Measurements from ENCODE around the gene PALB2.

The PALB2 gene

GRCh38 chr16:23640931-23641765 lies at the start of gene PALB2, which contains the start of gene DCTN5:
Gene PALB2, minus strand, starts transcription at chr16:23641310. Its CDS starts 153 bp downstream, at chr16:23641157.
Gene DCTN5, plus strand, starts transcription at chr16:23641466. Its CDS starts 77 bp downstream, at chr16:23641543.
- DNase-seq (ENCODE audit: low spot score): peak; percentile 95

GRCh38 chr16:23689442-23690187 lies 48.5 kb upstream of the PALB2 start:
- DNase-seq (ENCODE audit: low spot score): no peak

GRCh38 chr16:23687034-23687808 lies 46.1 kb upstream of the PALB2 start:
- no peak for DNase-seq (ENCODE audit: low spot score)

- no peak for DNase-seq (ENCODE audit: low spot score)
These were observed 42.4 kb upstream of the PALB2 start for GRCh38 chr16:23683487-23683886.

- no peak for DNase-seq (ENCODE audit: low spot score)
These were observed 41.1 kb upstream of the PALB2 start for GRCh38 chr16:23682181-23682580.

GRCh38 chr16:23679986-23680336 lies 38.9 kb upstream of the PALB2 start:
- DNase-seq (ENCODE audit: low spot score): no peak

GRCh38 chr16:23679274-23679985 lies 38.3 kb upstream of the PALB2 start:
- peak; percentile 42 for DNase-seq (ENCODE audit: low spot score)

GRCh38 chr16:23678430-23679273 lies 37.5 kb upstream of the PALB2 start, which contains the start of gene PLK1:
Gene PLK1, plus strand, starts transcription at chr16:23678889. Its CDS starts 44 bp downstream, at chr16:23678933.
- peak; percentile 92 for DNase-seq (ENCODE audit: low spot score)

GRCh38 chr16:23676924-23677480 lies 35.9 kb upstream of the PALB2 start:
- DNase-seq (ENCODE audit: low spot score): no peak

GRCh38 chr16:23673971-23674614 lies 33.0 kb upstream of the PALB2 start:
- no peak for DNase-seq (ENCODE audit: low spot score)

- DNase-seq (ENCODE audit: low spot score): peak; percentile 34
These were observed 29.1 kb upstream of the PALB2 start for GRCh38 chr16:23670137-23670776.

GRCh38 chr16:23668873-23669272 lies 27.8 kb upstream of the PALB2 start:
- no peak for DNase-seq (ENCODE audit: low spot score)

GRCh38 chr16:23668225-23668624 lies 27.1 kb upstream of the PALB2 start:
- DNase-seq (ENCODE audit: low spot score): no peak

GRCh38 chr16:23667355-23667659 lies 26.2 kb upstream of the PALB2 start:
- no peak for DNase-seq (ENCODE audit: low spot score)

- DNase-seq (ENCODE audit: low spot score): no peak
These were observed 25.7 kb upstream of the PALB2 start for GRCh38 chr16:23666571-23667354.

- DNase-seq (ENCODE audit: low spot score): no peak
These were observed 22.8 kb upstream of the PALB2 start for GRCh38 chr16:23663918-23664317.

- DNase-seq (ENCODE audit: low spot score): no peak
These were observed 10.9 kb upstream of the PALB2 start for GRCh38 chr16:23651943-23652468.

GRCh38 chr16:23650674-23651416 lies 9.7 kb upstream of the PALB2 start:
- no peak for DNase-seq (ENCODE audit: low spot score)

All from germinal center (tissue), 1 donor.